ENCODE results near the gene SNCA.

The SNCA gene

GRCh38 chr4:89703829-89704590 is 133.0 kb downstream of the SNCA start:
- DNase-seq = no peak

- no peak for DNase-seq
Measured at GRCh38 chr4:89700766-89701423, 136.1 kb downstream of the SNCA start.

GRCh38 chr4:89685690-89686089 is 151.3 kb downstream of the SNCA start:
- no peak for DNase-seq

GRCh38 chr4:89685277-89685676 is 151.7 kb downstream of the SNCA start:
- no peak for DNase-seq

GRCh38 chr4:89684536-89684935 is 152.4 kb downstream of the SNCA start:
- no peak for DNase-seq

DNA sequence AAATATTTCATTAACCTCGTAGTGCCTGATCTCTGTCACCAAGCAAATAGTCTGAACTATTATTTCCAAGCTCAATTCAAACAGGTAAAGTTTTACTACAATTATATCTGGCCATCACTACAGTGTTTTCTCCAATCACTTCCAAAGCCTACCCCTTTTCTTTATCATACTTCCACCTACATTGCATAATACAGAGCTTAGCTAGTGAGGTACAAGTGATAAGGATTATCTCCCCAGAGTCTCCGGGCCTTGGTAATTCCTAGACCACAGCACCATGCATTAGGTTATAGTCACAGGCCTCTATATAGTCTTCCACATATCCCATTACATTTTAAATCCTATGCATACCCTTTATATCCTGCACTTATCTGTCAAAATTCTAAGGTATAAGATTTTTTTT is 154.2 kb downstream of the SNCA start:
- no peak for DNase-seq

DNA sequence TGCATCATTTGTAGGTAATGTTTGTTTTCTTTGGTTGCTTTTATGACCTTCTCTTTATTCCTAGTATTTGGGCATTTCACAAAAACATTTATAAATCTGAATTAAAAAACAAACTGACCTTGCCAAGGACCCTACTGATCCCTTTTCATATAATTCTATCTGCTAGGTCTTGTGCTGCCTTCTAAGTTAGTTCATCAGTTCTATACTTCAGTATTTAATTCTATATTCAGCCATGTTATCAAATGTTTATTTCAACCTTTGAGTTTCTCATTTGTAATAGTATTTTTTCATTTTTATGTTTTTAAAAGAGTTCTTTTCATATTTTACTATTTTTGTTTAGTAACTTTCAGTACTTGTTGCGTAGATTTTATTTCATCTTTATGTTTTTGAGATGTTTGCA is 155.3 kb downstream of the SNCA start:
- no peak for DNase-seq

- no peak for DNase-seq
Measured at GRCh38 chr4:89681219-89681618, 155.7 kb downstream of the SNCA start.

DNA sequence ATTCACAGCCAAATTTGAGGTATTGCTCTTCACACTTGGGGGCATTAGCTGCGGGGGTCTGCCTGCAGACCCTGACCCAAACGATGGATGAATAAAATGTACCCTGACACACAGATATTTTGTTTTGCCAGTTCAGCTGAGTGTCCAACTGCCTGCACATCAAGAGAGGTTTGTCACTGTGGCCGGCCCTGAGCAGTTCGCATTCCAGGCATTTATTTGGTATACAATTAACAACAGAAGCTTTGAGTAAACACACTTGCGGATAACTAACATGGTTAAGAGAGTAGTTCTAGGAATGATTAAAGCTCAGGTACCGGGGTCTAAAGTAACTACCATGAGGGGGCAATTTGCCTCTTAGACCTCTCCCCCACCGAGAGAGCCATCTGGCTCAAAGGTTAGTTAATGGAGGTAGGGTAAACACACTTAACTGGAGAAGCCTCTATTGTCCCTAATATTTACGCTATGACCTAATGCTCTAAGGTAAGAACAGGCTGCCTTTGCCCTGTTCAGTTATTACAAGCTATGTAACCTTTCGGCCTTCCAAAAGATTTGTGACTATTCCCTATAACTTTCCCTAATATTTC is 162.0 kb downstream of the SNCA start:
- no peak for DNase-seq

Data from activated naive CD4-positive, alpha-beta T cell treated with Interleukin-2 at 50 U/mL for 16 hours (primary cell).